Neuron (in vitro differentiated cells): Measurements from ENCODE around the gene NELL2.

Source experiments
- H2AFZ ChIP-seq: one replicate; pipeline ENCODE4 v1.6.1; 2013; ENCODE audit warnings: low read depth, mild to moderate bottlenecking, inconsistent platforms, low read length, moderate library complexity
- H3K27me3 ChIP-seq: one replicate; pipeline ENCODE4 v1.6.1; 2013; ENCODE audit warnings: low read length; ENCODE audit not compliant: insufficient read depth
- H3K36me3 ChIP-seq: one replicate; pipeline ENCODE4 v1.6.1; 2013; ENCODE audit warnings: low read length; ENCODE audit not compliant: insufficient read depth
- H3K4me1 ChIP-seq: one replicate; pipeline ENCODE4 v1.6.1; 2013; ENCODE audit warnings: low read length; ENCODE audit not compliant: insufficient read depth
- H3K4me3 ChIP-seq: 2 replicates; pipeline ENCODE4 v1.5.1; 2013; ENCODE audit warnings: mild to moderate bottlenecking, low read length, moderate library complexity
- H3K9me3 ChIP-seq: one replicate; pipeline ENCODE4 v1.6.1; 2013; ENCODE audit warnings: low read length

Gene NELL2

DNA sequence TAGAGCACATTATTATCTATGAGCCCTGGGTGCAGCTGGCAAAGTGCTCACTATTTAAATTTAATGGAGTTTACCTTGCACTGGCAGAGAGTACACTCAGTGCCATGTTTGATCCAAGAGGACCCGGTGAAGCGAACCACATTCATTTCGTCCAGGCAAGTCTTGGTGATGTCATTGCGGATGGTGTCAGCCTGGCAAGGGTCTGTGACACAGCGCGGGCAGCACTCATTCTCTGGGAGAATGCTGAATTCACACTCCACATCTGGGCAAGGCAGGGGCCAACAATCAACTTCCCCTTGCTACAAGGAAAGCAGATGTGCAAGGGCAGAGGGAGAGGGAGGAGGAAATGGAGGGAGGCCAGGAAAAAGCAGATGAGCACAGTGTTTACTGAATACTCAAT, 356.2 kb downstream of the NELL2 start:
- H3K9me3 ChIP-seq = peaks cover 3% of the 10 kb centered on the region
- H3K27me3 ChIP-seq = no peaks in the 10 kb centered on the region
- H2AFZ ChIP-seq = no peak overlapping the region
- peaks cover 40% of the 10 kb centered on the region for H3K36me3 ChIP-seq
- H3K4me1 ChIP-seq = no peaks in the 10 kb centered on the region
- no peak overlapping the region for H3K4me3 ChIP-seq

DNA sequence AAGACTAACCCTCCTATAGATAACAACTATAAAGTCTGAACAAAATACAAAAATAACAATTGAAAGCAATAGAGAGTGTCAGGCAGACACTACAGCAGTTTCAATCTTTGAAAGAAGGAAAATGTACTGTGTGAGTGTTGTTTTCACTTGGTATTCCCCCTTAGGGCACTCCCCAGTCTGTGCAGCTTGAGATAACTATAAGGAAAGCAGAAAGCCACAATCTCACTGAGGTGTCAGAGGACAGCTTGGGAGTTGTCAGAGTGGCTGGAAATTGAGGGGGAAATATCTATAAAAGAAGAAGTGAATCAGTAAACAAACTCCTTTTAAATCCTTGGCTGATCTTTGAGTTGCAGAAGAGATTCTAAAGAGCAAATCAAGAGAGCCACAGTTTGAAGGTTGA, 364.8 kb downstream of the NELL2 start:
- Histone ChIP-seq H3K4me3 (no peak overlapping the region), H3K4me1 (peaks cover 2% of the 10 kb centered on the region), H3K9me3 (no peaks in the 10 kb centered on the region), H3K36me3 (peaks cover 40% of the 10 kb centered on the region), H3K27me3 (no peaks in the 10 kb centered on the region), H2AFZ (no peak overlapping the region)

DNA sequence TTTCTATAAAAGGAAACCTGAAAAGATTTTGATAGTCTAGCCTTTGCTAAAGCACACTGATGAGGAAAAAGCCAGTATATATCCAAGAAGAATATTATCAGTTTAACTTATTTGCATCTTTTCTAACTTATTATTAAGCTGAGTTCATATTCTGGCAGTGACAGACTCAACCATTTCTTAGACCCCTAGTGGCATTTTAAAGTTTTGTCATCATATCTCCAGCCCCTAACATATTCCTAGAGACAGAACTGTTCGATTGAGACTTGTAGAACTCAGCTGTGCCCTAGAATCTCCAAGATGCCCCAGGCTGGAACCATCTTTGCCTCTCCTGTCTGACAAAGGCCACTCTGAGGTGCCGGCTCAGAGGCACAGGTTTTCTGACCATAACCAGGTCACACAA, 365.6 kb downstream of the NELL2 start:
- peaks cover 38% of the 10 kb centered on the region for H3K36me3 ChIP-seq

DNA sequence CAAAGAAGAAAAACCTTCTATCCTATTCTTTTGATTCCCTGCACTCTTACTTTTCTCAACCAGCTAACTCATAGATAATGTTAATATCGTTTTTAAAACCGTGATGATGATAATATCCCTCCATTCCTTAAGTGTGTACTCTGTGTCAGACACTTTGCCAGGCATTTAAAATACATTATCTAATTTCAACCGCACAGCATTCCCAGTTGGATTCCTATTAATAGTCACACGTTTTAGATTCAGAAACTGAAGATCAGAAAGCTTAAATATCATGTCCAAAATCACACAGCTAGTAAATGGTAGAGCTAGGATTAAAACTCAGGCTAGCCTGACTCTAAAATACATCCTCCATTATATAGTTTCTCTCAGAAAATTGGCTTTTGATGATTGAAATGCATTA, 366.0 kb downstream of the NELL2 start:
- Histone ChIP-seq H3K27me3 (no peaks in the 10 kb centered on the region), H2AFZ (no peak overlapping the region), H3K4me3 (no peak overlapping the region), H3K36me3 (peaks cover 38% of the 10 kb centered on the region), H3K9me3 (no peaks in the 10 kb centered on the region), H3K4me1 (peaks cover 4% of the 10 kb centered on the region)

More for the DNA sequence above, 365.6 kb downstream of the NELL2 start:
- Histone ChIP-seq H3K4me1 (peaks cover 4% of the 10 kb centered on the region), H3K27me3 (no peaks in the 10 kb centered on the region), H2AFZ (no peak overlapping the region), H3K4me3 (no peak overlapping the region), H3K9me3 (no peaks in the 10 kb centered on the region)

DNA sequence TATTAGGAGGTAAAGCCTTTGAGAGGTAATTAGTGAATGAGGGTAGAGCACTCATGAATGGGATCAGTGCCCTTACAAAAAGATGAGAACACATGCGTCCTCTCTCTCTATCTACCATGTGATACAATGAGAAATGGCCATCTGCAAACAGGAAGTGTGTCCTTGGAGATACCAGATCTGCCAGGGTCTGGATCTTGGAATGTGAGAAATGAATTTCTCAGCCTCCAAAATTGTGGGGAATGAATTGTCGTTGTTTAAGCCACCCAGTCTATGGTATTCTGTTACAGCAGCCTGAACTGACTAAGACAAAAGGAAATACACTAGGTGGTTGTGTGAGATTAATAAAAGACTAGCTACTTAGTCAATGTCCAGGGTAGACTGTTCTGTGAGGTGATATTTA, 366.6 kb downstream of the NELL2 start:
- no peak overlapping the region for H2AFZ ChIP-seq
- no peaks in the 10 kb centered on the region for H3K9me3 ChIP-seq
- H3K36me3 ChIP-seq = peaks cover 38% of the 10 kb centered on the region
- peaks cover 4% of the 10 kb centered on the region for H3K4me1 ChIP-seq
- no peaks in the 10 kb centered on the region for H3K27me3 ChIP-seq
- H3K4me3 ChIP-seq = no peak overlapping the region

DNA sequence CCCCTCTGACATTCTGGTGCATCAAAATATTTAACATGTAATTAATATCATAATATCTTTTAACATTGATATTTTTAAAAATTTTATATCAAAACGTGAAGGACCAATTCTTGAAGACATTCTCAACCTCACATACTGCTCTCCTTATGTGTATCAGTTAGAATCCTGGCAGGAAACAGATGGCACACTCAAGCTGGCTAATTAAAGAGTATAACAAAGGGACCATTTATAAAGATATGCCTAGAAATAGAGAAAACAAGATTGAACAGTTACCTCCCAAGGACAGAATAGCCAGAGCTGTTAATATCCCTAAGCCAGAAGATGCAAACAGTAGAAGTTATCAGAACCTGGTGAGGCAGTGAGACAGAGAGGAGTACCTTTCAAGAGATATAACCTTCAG, 368.7 kb downstream of the NELL2 start:
- Histone ChIP-seq H3K9me3 (no peaks in the 10 kb centered on the region), H3K4me1 (peaks cover 4% of the 10 kb centered on the region), H3K36me3 (peaks cover 32% of the 10 kb centered on the region), H3K27me3 (no peaks in the 10 kb centered on the region), H2AFZ (no peak overlapping the region), H3K4me3 (no peak overlapping the region)

DNA sequence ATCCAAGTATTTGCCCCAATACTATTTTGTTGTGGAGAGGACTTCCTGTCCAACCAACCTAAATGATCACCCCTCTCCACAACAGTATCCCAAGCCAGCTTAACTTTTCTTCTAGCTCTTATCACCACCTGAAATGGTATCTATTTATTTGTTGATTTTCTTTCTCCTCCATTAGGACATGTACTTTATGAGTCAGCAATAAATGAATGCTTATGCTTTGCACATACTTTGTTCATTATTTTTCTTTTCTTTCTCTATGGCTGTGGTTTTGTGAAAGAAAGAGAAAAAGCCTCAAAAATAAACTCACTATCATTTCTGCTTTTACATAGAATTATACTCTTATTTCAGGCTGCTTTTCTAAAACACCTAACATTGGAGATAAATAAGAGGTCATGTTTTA, 371.3 kb downstream of the NELL2 start:
- no peak overlapping the region for H3K4me3 ChIP-seq
- H2AFZ ChIP-seq = no peak overlapping the region
- no peaks in the 10 kb centered on the region for H3K27me3 ChIP-seq
- H3K4me1 ChIP-seq = peaks cover 4% of the 10 kb centered on the region
- peaks cover 14% of the 10 kb centered on the region for H3K36me3 ChIP-seq
- peaks cover 4% of the 10 kb centered on the region for H3K9me3 ChIP-seq

DNA sequence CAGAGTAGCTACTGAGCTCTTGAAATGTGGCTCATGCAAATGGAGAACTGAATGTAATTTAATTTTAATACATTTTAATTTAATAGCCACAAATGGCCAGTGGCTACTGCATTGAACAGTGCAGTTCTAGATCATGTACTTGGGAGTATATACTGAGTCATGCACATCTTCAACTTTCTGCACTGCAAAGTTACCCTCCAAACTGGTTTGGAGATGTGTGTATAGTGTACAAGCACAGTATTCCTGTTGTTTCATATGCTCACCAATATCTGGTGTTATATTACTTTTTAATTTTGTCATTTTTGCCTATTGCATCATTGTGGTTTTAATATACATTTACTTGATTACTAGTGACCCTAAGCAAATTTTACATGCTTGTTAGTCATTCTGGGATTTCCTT, 372.8 kb downstream of the NELL2 start:
- Histone ChIP-seq H3K9me3 (peaks cover 4% of the 10 kb centered on the region), H2AFZ (no peak overlapping the region), H3K36me3 (peaks cover 4% of the 10 kb centered on the region), H3K4me1 (peaks cover 4% of the 10 kb centered on the region), H3K27me3 (no peaks in the 10 kb centered on the region), H3K4me3 (no peak overlapping the region)

DNA sequence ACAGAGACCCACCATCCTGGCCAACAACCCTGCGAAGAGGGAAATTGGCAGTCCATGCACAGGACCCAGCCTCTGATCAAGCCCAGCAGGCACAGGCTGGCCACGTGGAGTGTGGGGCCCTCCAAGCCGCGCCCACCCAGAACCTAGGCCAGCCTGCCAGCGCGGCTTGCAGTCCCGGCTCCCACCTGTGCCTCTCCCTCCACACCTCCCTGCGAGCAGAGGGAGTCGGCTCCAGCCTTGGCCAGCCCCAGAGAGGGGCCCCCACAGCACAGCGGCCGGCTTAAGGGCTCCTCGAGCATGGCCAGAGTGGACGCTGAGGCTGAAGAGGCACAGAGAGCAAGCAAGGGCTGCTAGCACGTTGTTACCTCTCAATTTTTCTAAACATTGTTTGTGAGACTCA, 373.4 kb downstream of the NELL2 start:
- Histone ChIP-seq H3K4me3 (no peak overlapping the region), H3K9me3 (peaks cover 4% of the 10 kb centered on the region), H3K4me1 (peaks cover 4% of the 10 kb centered on the region), H3K36me3 (peaks cover 3% of the 10 kb centered on the region), H2AFZ (no peak overlapping the region), H3K27me3 (no peaks in the 10 kb centered on the region)

DNA sequence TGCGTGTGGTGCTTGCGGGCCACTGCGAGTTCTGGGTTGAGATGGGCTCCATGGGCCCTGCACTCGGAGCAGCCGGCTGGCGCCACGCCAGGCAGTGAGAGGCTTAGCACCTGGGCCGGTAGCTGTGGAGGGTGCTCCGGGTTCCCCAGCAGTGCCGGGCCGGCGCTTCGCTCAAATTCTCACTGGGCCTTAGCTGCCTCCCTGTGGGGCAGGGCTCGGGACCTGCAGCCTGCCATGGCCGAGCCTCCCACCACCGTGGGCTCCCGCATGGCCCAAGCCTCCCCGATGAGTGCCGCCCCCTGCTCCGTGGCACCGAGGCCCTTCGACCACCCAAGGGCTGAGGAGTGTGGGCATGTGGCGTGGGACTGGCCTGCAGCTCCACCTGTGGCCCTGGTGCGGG, 375.7 kb downstream of the NELL2 start:
- H3K4me1 ChIP-seq = no peaks in the 10 kb centered on the region
- H2AFZ ChIP-seq = no peak overlapping the region
- peaks cover 4% of the 10 kb centered on the region for H3K9me3 ChIP-seq
- no peak overlapping the region for H3K4me3 ChIP-seq
- H3K36me3 ChIP-seq = no peaks in the 10 kb centered on the region
- no peaks in the 10 kb centered on the region for H3K27me3 ChIP-seq

DNA sequence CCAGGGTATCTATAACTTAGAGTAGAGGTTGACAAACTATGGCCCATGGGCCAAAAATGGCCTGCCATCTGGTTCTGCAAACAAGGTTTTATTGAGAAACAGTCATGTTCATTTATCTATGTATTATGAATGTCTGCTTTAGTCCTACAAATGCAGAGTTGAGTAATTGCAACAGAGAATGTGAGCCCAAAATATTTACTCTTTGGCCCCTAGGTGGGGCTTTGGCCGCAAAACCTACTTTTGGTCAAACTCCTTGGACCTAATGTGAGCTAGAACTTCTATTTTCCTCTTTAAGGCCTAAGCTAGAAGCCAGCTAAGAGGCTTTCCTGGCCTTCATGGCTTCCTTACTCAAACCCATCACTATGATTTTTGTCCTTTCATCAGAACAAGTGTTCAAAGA, 379.1 kb downstream of the NELL2 start:
- Histone ChIP-seq H3K9me3 (peaks cover 8% of the 10 kb centered on the region), H3K27me3 (no peaks in the 10 kb centered on the region), H3K36me3 (no peaks in the 10 kb centered on the region), H3K4me1 (no peaks in the 10 kb centered on the region), H3K4me3 (no peak overlapping the region), H2AFZ (no peak overlapping the region)

DNA sequence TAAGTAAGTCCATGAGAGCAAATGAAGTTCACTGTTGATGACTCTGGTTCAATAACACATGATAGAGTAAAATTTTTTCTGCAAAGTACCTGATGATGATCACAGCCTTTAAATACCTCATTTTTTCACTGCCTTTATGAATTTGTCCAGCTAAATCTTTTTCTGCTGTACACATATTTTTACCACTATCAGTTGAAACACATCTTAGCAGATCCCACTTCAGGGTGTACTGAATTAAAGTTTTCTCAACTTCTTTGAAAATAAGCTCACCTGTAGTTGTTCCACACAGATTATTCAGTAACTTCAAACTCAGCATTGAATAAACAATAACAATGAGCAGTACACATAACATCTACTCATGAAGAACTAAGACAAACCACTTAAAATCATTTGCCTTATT, 385.9 kb downstream of the NELL2 start:
- no peaks in the 10 kb centered on the region for H3K36me3 ChIP-seq
- no peak overlapping the region for H2AFZ ChIP-seq
- no peaks in the 10 kb centered on the region for H3K4me1 ChIP-seq
- H3K9me3 ChIP-seq = peaks cover 5% of the 10 kb centered on the region
- H3K4me3 ChIP-seq = no peak overlapping the region
- no peaks in the 10 kb centered on the region for H3K27me3 ChIP-seq

DNA sequence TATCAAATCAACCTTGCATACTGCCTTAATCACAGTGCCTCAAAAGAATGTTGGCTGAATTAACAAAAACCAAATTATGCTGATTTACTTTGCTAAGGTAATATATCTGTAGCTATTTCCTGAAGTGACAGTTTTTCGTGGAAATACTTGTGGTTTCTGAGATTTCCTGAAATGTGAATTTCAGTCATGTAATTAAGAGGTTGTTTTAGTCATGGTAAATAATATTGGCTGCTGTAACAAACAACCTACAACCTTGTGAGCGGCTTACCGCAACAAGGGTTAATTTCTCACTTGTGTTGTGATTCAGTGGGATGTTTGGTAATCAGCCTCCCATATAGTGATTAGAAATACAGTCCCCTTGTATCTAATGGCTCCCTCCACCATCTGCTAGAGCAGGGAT, 387.9 kb downstream of the NELL2 start:
- H3K27me3 ChIP-seq = no peaks in the 10 kb centered on the region
- no peak overlapping the region for H3K4me3 ChIP-seq
- no peaks in the 10 kb centered on the region for H3K4me1 ChIP-seq
- no peaks in the 10 kb centered on the region for H3K9me3 ChIP-seq
- no peak overlapping the region for H2AFZ ChIP-seq
- no peaks in the 10 kb centered on the region for H3K36me3 ChIP-seq

DNA sequence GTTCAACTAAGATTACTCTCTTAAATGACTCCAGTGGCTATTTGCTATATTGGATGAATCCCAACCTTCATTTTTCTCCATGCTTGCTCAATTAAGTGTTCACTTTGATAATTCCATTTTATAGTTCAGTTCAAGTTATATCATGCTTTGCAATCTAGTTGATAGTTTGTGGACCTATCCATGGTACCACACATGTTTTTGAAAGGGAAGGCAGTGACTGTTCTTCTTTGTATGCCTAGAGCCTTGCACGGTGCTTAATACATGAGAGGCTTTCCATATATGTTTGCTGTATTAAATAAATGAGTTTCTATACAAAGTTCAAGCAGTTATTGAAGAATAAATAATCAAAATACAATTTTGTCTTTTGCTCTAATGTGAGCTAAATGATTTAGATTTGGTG, 391.3 kb downstream of the NELL2 start:
- Histone ChIP-seq H3K4me1 (no peaks in the 10 kb centered on the region), H2AFZ (no peak overlapping the region), H3K36me3 (no peaks in the 10 kb centered on the region), H3K9me3 (peaks cover 5% of the 10 kb centered on the region), H3K27me3 (no peaks in the 10 kb centered on the region), H3K4me3 (no peak overlapping the region)
